ENCODE measurements around the gene EFCAB9. TPM values are rescaled to one million over a fixed set of nuclear protein-coding genes. Genes with fewer than 3 reads are reported as not detected.

The EFCAB9 gene
- polyA plus RNA-seq, 1 donor from 2014 or later, result not detected

DNA sequence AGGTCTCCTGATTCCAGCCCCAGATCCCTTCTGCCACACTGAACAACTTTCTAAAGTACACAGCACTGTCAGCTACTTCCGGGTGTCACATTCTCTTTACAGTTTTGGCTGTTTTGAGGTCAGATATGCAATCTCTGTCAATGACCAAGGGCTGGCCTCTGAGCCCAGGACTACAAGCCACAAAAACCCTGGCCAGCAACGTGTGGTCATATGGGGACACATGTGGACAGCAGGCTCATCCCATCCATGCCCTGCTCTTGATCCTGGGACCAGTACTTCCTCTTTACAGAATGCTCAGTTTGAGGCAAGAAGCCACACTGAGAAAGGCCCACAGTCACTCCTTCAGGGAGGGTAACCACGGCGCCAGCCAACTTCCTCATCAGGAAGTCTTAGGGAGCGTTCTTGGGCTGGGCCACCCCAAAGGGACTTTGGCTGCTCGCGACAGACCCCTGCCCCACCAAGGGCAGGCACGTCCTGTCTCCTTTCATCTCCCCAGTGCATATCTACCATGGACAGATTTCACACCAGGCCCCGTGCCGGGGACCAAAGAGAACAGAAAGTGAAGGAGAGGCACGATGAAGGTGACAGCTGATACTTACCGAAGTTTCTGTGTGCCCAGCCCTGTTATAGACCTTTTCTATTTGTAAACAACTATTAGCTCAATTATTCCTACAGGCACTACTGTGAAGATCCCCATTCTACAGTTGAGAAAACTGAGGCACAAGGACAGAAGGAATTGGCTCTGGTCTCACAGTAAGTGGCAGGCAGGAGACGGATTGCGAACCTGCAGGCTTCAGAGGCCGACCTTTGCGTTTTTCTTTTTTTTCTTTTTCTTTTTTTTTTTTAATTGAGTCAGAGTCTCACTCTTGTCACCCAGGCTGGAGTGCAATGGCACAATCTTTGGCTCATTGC lies 43.2 kb upstream of the EFCAB9 start:
- no peak overlapping the region for H2AFZ ChIP-seq (ENCODE audit: low read depth, low read length)
- H3K9ac ChIP-seq (ENCODE audit: low read length), result no peak overlapping the region
- H3K9me2 ChIP-seq (ENCODE audit: insufficient read depth, low read length), result no peaks in the 10 kb centered on the region
- H3K79me2 ChIP-seq (replicated peaks; ENCODE audit: insufficient read depth, low read length), result no peaks in the 10 kb centered on the region
- H3K4me3 ChIP-seq (ENCODE audit: low read length), result no peak overlapping the region
- H3K4me2 ChIP-seq (ENCODE audit: low read length), result no peak overlapping the region
- no peak overlapping the region for H3K27ac ChIP-seq (ENCODE audit: low read length)
- H3F3A ChIP-seq (ENCODE audit: insufficient read depth, low read length, poor library complexity, severe bottlenecking), result no peaks in the 10 kb centered on the region
- H4K20me1 ChIP-seq (ENCODE audit: insufficient read depth), result no peaks in the 10 kb centered on the region
- TF ChIP-seq POLR2AphosphoS5 (IDR thresholded peaks at IDR 0.05), result no peak
- no peak for TF ChIP-seq RAD21 (conservative IDR thresholded peaks at IDR 0.05)
- no peak for TF ChIP-seq TAF1 (IDR thresholded peaks at IDR 0.05; ENCODE audit: low read depth)
- TF ChIP-seq EP300 (conservative IDR thresholded peaks at IDR 0.05; ENCODE audit: poor library complexity, severe bottlenecking), result no peak
- no peaks in the 10 kb centered on the region for H3K9me3 ChIP-seq (ENCODE audit: low read length)
- no peaks in the 10 kb centered on the region for H3K36me3 ChIP-seq (ENCODE audit: insufficient read depth, low read length)
- no peaks in the 10 kb centered on the region for H3K27me3 ChIP-seq (ENCODE audit: insufficient read depth, low read depth, low read length)

DNA sequence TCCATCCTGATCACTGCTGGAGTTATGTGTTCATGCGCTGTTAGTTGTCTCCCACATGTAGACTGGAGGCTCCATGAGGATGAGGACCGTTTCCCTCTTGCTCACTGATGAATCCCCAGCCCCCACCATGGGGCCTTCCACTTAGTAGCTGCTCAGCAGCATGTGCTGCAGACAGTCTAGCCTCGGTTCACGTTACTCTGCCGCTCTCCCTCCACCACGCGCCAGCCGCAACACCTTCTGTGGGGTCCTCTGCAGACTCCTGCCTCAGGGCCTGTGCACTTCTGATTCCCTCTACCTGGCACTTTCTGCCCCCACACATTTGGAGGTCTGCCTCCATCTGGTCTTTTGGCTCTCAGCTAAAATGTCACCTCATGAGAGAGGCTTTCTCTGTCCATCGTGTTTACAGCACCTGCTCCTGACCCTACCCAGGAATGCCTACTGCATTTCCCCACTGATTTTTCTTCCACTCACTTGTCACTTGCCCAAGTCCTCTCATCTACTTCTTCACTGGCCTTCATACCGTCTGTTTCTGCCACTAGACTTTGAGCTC lies 42.2 kb upstream of the EFCAB9 start:
- Histone ChIP-seq H3K9ac (ENCODE audit: low read length) (no peak overlapping the region), H3K9me3 (ENCODE audit: low read length) (no peaks in the 10 kb centered on the region), H2AFZ (ENCODE audit: low read depth, low read length) (no peak overlapping the region), H3K27me3 (ENCODE audit: insufficient read depth, low read depth, low read length) (no peaks in the 10 kb centered on the region), H3F3A (ENCODE audit: insufficient read depth, low read length, poor library complexity, severe bottlenecking) (no peaks in the 10 kb centered on the region), H3K79me2 (replicated peaks; ENCODE audit: insufficient read depth, low read length) (no peaks in the 10 kb centered on the region), H3K36me3 (ENCODE audit: insufficient read depth, low read length) (no peaks in the 10 kb centered on the region), H4K20me1 (ENCODE audit: insufficient read depth) (no peaks in the 10 kb centered on the region), H3K9me2 (ENCODE audit: insufficient read depth, low read length) (no peaks in the 10 kb centered on the region), H3K4me2 (ENCODE audit: low read length) (no peak overlapping the region), H3K4me3 (ENCODE audit: low read length) (no peak overlapping the region), H3K27ac (ENCODE audit: low read length) (no peak overlapping the region)
- TF ChIP-seq TAF1 (IDR thresholded peaks at IDR 0.05; ENCODE audit: low read depth) (no peak), RAD21 (conservative IDR thresholded peaks at IDR 0.05) (no peak), EP300 (conservative IDR thresholded peaks at IDR 0.05; ENCODE audit: poor library complexity, severe bottlenecking) (no peak), SMC3 (conservative IDR thresholded peaks at IDR 0.05; ENCODE audit: poor library complexity) (no peak), EZH2 (IDR thresholded peaks at IDR 0.05; ENCODE audit: borderline replicate concordance, insufficient read depth, low read length, poor library complexity, severe bottlenecking) (no peak)
- TF ChIP-seq, protein P1, sequence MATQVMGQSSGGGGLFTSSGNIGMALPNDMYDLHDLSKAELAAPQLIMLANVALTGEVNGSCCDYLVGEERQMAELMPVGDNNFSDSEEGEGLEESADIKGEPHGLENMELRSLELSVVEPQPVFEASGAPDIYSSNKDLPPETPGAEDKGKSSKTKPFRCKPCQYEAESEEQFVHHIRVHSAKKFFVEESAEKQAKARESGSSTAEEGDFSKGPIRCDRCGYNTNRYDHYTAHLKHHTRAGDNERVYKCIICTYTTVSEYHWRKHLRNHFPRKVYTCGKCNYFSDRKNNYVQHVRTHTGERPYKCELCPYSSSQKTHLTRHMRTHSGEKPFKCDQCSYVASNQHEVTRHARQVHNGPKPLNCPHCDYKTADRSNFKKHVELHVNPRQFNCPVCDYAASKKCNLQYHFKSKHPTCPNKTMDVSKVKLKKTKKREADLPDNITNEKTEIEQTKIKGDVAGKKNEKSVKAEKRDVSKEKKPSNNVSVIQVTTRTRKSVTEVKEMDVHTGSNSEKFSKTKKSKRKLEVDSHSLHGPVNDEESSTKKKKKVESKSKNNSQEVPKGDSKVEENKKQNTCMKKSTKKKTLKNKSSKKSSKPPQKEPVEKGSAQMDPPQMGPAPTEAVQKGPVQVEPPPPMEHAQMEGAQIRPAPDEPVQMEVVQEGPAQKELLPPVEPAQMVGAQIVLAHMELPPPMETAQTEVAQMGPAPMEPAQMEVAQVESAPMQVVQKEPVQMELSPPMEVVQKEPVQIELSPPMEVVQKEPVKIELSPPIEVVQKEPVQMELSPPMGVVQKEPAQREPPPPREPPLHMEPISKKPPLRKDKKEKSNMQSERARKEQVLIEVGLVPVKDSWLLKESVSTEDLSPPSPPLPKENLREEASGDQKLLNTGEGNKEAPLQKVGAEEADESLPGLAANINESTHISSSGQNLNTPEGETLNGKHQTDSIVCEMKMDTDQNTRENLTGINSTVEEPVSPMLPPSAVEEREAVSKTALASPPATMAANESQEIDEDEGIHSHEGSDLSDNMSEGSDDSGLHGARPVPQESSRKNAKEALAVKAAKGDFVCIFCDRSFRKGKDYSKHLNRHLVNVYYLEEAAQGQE (IDR thresholded peaks at IDR 0.05; ENCODE audit: borderline replicate concordance), result no peak
- TF ChIP-seq, protein P2, sequence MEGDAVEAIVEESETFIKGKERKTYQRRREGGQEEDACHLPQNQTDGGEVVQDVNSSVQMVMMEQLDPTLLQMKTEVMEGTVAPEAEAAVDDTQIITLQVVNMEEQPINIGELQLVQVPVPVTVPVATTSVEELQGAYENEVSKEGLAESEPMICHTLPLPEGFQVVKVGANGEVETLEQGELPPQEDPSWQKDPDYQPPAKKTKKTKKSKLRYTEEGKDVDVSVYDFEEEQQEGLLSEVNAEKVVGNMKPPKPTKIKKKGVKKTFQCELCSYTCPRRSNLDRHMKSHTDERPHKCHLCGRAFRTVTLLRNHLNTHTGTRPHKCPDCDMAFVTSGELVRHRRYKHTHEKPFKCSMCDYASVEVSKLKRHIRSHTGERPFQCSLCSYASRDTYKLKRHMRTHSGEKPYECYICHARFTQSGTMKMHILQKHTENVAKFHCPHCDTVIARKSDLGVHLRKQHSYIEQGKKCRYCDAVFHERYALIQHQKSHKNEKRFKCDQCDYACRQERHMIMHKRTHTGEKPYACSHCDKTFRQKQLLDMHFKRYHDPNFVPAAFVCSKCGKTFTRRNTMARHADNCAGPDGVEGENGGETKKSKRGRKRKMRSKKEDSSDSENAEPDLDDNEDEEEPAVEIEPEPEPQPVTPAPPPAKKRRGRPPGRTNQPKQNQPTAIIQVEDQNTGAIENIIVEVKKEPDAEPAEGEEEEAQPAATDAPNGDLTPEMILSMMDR (IDR thresholded peaks at IDR 0.05; ENCODE audit: poor library complexity, severe bottlenecking), result no peak

Measured in neural cell (in vitro differentiated cells).